Pons (tissue), 1 donor: Measurements from ENCODE around the gene DENND2D.
A peak's percentile ranks its signal among the peaks of the same experiment; 100 is the strongest.
"Not testable (repeated sequence)": the region's sequence is repeated elsewhere in the genome, so short reads cannot be mapped to it uniquely, and the experiment has no call there.

Experiments
- DNase-seq: peaks from one replicate; pipeline ENCODE4 v3.0.0-alpha.2; 2016; ENCODE audit warnings: low spot score

Gene DENND2D

GRCh38 chr1:111221633-111222291 lies 21.3 kb upstream of the DENND2D start:
- DNase-seq = peak; percentile 42

GRCh38 chr1:111221276-111221632 lies 20.8 kb upstream of the DENND2D start:
- DNase-seq = no peak

GRCh38 chr1:111220302-111220890 lies 19.9 kb upstream of the DENND2D start:
- no peak for DNase-seq

- peak; percentile 62 for DNase-seq
Measured at GRCh38 chr1:111219557-111220286, 19.3 kb upstream of the DENND2D start.

GRCh38 chr1:111218701-111219556 lies 18.5 kb upstream of the DENND2D start:
- no peak for DNase-seq

- DNase-seq = no peak
Measured at GRCh38 chr1:111217183-111217910, 16.9 kb upstream of the DENND2D start.

- DNase-seq = no peak
Measured at GRCh38 chr1:111216751-111217150, 16.3 kb upstream of the DENND2D start.

GRCh38 chr1:111215285-111215684 lies 14.8 kb upstream of the DENND2D start:
- DNase-seq = not testable (repeated sequence)

- DNase-seq = no peak
Measured at GRCh38 chr1:111214884-111215283, 14.4 kb upstream of the DENND2D start.

GRCh38 chr1:111214074-111214801 lies 13.8 kb upstream of the DENND2D start:
- no peak for DNase-seq

GRCh38 chr1:111213412-111213811 lies 13.0 kb upstream of the DENND2D start:
- DNase-seq = no peak

- DNase-seq = no peak
Measured at GRCh38 chr1:111212634-111213335, 12.3 kb upstream of the DENND2D start.

- DNase-seq = no peak
Measured at GRCh38 chr1:111211921-111212320, 11.5 kb upstream of the DENND2D start.

- DNase-seq = no peak
Measured at GRCh38 chr1:111209622-111210021, 9.2 kb upstream of the DENND2D start.

GRCh38 chr1:111208921-111209320 lies 8.5 kb upstream of the DENND2D start:
- no peak for DNase-seq

GRCh38 chr1:111205714-111206050 lies 5.2 kb upstream of the DENND2D start:
- no peak for DNase-seq

GRCh38 chr1:111204983-111205713 lies 4.7 kb upstream of the DENND2D start:
- peak; percentile 37 for DNase-seq

GRCh38 chr1:111204201-111204982 lies 3.9 kb upstream of the DENND2D start:
- DNase-seq = no peak

GRCh38 chr1:111203681-111204200 lies 3.3 kb upstream of the DENND2D start:
- peak; percentile 29 for DNase-seq
